ENCODE results near the gene TRAIP.

DNA sequence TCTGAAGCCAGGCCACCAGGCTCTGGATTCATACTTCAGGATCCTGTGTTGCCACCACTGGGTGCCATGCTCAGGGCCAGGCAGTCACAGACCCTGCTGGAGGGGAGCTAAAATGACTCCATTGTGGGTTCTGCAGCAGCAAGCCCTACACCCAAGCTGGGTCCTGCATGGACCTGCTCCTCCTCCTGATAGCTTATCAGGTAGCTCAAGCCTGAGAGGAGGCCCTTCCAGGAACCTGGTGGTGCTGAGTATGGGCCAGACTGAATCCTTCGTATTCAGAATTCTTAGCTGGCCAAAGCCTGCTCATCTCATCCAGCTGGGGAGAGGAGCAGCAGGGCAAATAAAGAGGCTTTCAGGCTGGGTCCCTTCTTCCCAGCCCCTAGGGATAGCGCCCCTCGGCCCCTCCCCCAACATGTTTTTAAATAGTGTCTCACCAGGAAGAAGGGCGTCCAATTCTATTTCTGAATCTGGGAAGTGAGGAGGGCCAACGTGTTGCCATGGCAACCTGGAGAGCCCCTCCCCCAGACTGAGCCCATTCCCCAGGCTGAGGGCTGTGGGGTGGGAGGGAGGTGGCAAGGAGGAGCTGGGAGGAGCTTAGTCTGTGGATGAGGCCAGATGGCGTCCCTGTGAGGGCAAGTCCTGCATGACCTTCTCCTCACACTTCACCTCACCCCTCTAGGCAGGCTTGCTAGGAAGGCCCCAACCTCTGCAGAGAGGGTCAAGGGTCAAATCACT is 24.4 kb upstream of the TRAIP start:
- TF ChIP-seq EZH2 (IDR thresholded peaks at IDR 0.05; ENCODE audit: borderline replicate concordance, low read length) = no peak
- TF ChIP-seq, protein P1, sequence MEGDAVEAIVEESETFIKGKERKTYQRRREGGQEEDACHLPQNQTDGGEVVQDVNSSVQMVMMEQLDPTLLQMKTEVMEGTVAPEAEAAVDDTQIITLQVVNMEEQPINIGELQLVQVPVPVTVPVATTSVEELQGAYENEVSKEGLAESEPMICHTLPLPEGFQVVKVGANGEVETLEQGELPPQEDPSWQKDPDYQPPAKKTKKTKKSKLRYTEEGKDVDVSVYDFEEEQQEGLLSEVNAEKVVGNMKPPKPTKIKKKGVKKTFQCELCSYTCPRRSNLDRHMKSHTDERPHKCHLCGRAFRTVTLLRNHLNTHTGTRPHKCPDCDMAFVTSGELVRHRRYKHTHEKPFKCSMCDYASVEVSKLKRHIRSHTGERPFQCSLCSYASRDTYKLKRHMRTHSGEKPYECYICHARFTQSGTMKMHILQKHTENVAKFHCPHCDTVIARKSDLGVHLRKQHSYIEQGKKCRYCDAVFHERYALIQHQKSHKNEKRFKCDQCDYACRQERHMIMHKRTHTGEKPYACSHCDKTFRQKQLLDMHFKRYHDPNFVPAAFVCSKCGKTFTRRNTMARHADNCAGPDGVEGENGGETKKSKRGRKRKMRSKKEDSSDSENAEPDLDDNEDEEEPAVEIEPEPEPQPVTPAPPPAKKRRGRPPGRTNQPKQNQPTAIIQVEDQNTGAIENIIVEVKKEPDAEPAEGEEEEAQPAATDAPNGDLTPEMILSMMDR (IDR thresholded peaks at IDR 0.05; ENCODE audit: low read length) = no peak

Measured in OCI-LY1 (cell line).